OCI-LY3 (cell line): Measurements from ENCODE around the gene OR14C36.

Experiments
- H2AFZ ChIP-seq: fragments of 200-600, 300-600 bp; shearing (Covaris generic); 2 replicates; pipeline ENCODE4 v1.6.0; 2014; ENCODE audit warnings: antibody characterized with exemption, low read depth, low read length
- H3K27ac ChIP-seq: fragments of 200-600, 300-600 bp; sonication (generic); 2 replicates; pipeline ENCODE4 v1.5.1; 2014; ENCODE audit warnings: mild to moderate bottlenecking, low read length, moderate library complexity, mixed read lengths
- H3K27me3 ChIP-seq: fragments of 200-600, 300-600 bp; sonication (generic); 2 replicates; pipeline ENCODE4 v1.6.1; 2014; ENCODE audit warnings: low read depth, low read length, mixed read lengths
- H3K36me3 ChIP-seq: fragments of 200-600, 300-600 bp; sonication (generic); replicated peaks from 2 replicates; pipeline ENCODE3; 2014; ENCODE audit warnings: low read depth, low read length, mixed read lengths
- H3K4me1 ChIP-seq: fragments of 300-600, 200-600 bp; sonication (generic); 2 replicates; pipeline ENCODE4 v1.6.1; 2014; ENCODE audit warnings: low read length, mixed read lengths
- H3K4me2 ChIP-seq: fragments of 200-600, 300-600 bp; sonication (generic); 2 replicates; pipeline ENCODE4 v1.6.1; 2014; ENCODE audit warnings: low read length, mixed read lengths
- H3K4me3 ChIP-seq: fragments of 300-600, 200-600 bp; sonication (generic); 2 replicates; pipeline ENCODE4 v1.5.1; 2014; ENCODE audit warnings: antibody characterized with exemption, mild to moderate bottlenecking, low read length, moderate library complexity
- H3K79me2 ChIP-seq: fragments of 300-600, 200-600 bp; shearing (Covaris generic); 2 replicates; pipeline ENCODE4 v1.6.1; 2014; ENCODE audit warnings: mild to moderate bottlenecking, low read length, mixed read lengths
- H3K9ac ChIP-seq: fragments of 300-600, 200-600 bp; shearing (Covaris generic); 2 replicates; pipeline ENCODE4 v1.6.0; 2014; ENCODE audit warnings: mild to moderate bottlenecking, low read length, moderate library complexity
- H3K9me3 ChIP-seq: fragments of 200-600, 300-600 bp; shearing (Covaris generic); 2 replicates; pipeline ENCODE4 v1.6.1; 2014; ENCODE audit warnings: low read length, mixed read lengths; ENCODE audit not compliant: insufficient read depth
- H4K20me1 ChIP-seq: fragments of 200-600, 300-600 bp; sonication (generic); 2 replicates; pipeline ENCODE4 v1.6.1; 2016; ENCODE audit warnings: low read length, mixed read lengths; ENCODE audit not compliant: insufficient read depth
- EZH2phosphoT487 ChIP-seq: fragments of 200-600 bp; shearing (Covaris generic); IDR thresholded peaks from 2 replicates; pipeline ENCODE4 v1.6.1; 2018; ENCODE audit warnings: antibody characterized with exemption, mixed run types, low read depth
- TF ChIP-seq, protein P1 (sequence below): fragments of 200-600, 300-600 bp; sonication (generic); IDR thresholded peaks from 2 replicates; pipeline ENCODE4 v1.5.1; 2014; ENCODE audit warnings: antibody characterized with exemption, low read length, low read depth

OR14C36 gene

DNA sequence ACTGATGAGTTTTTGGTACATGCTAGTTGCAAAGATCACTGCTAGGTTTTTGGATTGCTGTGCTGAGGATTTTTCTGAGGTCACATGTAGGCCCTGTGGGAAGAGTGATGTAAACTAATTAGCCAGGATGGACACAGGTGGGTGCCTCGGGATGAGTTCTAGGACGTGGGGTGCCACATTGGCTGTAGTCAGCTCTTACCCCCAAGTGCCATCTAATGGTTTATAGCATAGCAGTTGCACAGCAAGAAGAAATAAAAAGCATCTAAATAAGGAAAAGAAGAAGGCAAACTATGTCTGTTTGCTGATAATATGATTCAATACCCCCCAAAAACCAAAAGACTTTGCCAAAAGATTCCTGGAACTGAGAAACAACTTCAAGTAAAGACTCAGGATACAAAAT is 44.5 kb downstream of the OR14C36 start:
- H3K9ac ChIP-seq, result no peak overlapping the region
- H3K4me1 ChIP-seq, result no peaks in the 10 kb centered on the region
- no peak overlapping the region for H3K4me3 ChIP-seq
- no peaks in the 10 kb centered on the region for H4K20me1 ChIP-seq
- no peaks in the 10 kb centered on the region for H3K79me2 ChIP-seq
- H2AFZ ChIP-seq, result no peak overlapping the region
- H3K27me3 ChIP-seq, result no peaks in the 10 kb centered on the region
- H3K27ac ChIP-seq, result no peak overlapping the region
- TF ChIP-seq, protein P1, sequence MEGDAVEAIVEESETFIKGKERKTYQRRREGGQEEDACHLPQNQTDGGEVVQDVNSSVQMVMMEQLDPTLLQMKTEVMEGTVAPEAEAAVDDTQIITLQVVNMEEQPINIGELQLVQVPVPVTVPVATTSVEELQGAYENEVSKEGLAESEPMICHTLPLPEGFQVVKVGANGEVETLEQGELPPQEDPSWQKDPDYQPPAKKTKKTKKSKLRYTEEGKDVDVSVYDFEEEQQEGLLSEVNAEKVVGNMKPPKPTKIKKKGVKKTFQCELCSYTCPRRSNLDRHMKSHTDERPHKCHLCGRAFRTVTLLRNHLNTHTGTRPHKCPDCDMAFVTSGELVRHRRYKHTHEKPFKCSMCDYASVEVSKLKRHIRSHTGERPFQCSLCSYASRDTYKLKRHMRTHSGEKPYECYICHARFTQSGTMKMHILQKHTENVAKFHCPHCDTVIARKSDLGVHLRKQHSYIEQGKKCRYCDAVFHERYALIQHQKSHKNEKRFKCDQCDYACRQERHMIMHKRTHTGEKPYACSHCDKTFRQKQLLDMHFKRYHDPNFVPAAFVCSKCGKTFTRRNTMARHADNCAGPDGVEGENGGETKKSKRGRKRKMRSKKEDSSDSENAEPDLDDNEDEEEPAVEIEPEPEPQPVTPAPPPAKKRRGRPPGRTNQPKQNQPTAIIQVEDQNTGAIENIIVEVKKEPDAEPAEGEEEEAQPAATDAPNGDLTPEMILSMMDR, result no peak
- no peak for TF ChIP-seq EZH2phosphoT487
- H3K9me3 ChIP-seq, result no peaks in the 10 kb centered on the region
- no peak overlapping the region for H3K4me2 ChIP-seq
- no peaks in the 10 kb centered on the region for H3K36me3 ChIP-seq
